Caco-2 (cell line): ENCODE results near the gene PTCD1. TPM values are rescaled to one million over a fixed set of nuclear protein-coding genes. Genes with fewer than 3 reads are reported as not detected.

Experiments
- BruUV-seq: library from RNA; stranded (reverse); fragments of 400-500 nt; replicated peaks from 2 replicates; lab custom pipeline; 2021; lab: Mats Ljungman, UMichigan
- CTCF ChIA-PET: fragments of 300-600 bp; sonication (Branson Sonifier 250); formaldehyde crosslinking; loops from one replicate; lab custom pipeline; 2022; ENCODE audit warnings: antibody characterized with exemption; lab: Charles Lee
- POLR2A ChIA-PET: fragments of 300-600 bp; sonication (Branson Sonifier 250); formaldehyde crosslinking; loops from one replicate; lab custom pipeline; 2022; ENCODE audit warnings: antibody characterized with exemption; lab: Charles Lee
- DNase-seq, 2 experiments: peaks; one replicate each; pipeline versions ENCODE4 v3.0.0 to v3.0.0-alpha.2; 2020 to 2022
- H3K27me3 ChIP-seq: replicated peaks from 2 replicates; pipeline ENCODE4 v1.6.0; 2011; ENCODE audit warnings: low read length; ENCODE audit not compliant: control insufficient read depth, insufficient read depth
- H3K36me3 ChIP-seq: 2 replicates; pipeline ENCODE4 v1.5.1; 2011; ENCODE audit warnings: low read length; ENCODE audit not compliant: control insufficient read depth, insufficient read depth
- H3K4me1 ChIP-seq: fragments of 250-450 bp; sonication (Bioruptor Pico); 2 replicates; pipeline ENCODE4 v1.5.1; 2020; ENCODE audit warnings: mild to moderate bottlenecking
- H3K4me3 ChIP-seq: 2 replicates; pipeline ENCODE4 v1.5.1; 2011; ENCODE audit warnings: low read depth, mild to moderate bottlenecking, control low read depth, low read length
- H3K9me3 ChIP-seq: fragments of 250-450 bp; sonication (Bioruptor Pico); 2 replicates; pipeline ENCODE4 v1.5.1; 2020; ENCODE audit warnings: mild to moderate bottlenecking, moderate library complexity
- H3K27ac Mint-ChIP-seq: one replicate; pipeline ENCODE4 v1.8.0; 2022; ENCODE audit warnings: mixed read lengths; ENCODE audit not compliant: unreplicated experiment
- H3K27me3 Mint-ChIP-seq: one replicate; pipeline ENCODE4 v1.8.0; 2022; ENCODE audit warnings: mixed read lengths; ENCODE audit not compliant: insufficient read depth, unreplicated experiment
- H3K36me3 Mint-ChIP-seq: one replicate; pipeline ENCODE4 v1.8.0; 2022; ENCODE audit warnings: mild to moderate bottlenecking, mixed read lengths; ENCODE audit not compliant: insufficient read depth, unreplicated experiment
- H3K4me1 Mint-ChIP-seq: one replicate; pipeline ENCODE4 v1.8.0; 2022; ENCODE audit warnings: low read depth, mixed read lengths; ENCODE audit not compliant: unreplicated experiment
- H3K4me3 Mint-ChIP-seq: one replicate; pipeline ENCODE4 v1.8.0; 2022; ENCODE audit warnings: mild to moderate bottlenecking, moderate library complexity, mixed read lengths; ENCODE audit not compliant: unreplicated experiment
- H3K9me3 Mint-ChIP-seq: one replicate; pipeline ENCODE4 v1.8.0; 2022; ENCODE audit warnings: mixed read lengths; ENCODE audit not compliant: unreplicated experiment
- CTCF ChIP-seq, 2 experiments: fragments of 200-600 bp in 1 of 2; IDR thresholded peaks; 1 replicate in 1 of 2; 2 replicates in 1 of 2; pipeline versions ENCODE4 v1.5.1 to v1.8.0; 2011 to 2022; ENCODE audit warnings: antibody characterized with exemption in 1 of 2, control low read depth in 1 of 2, inconsistent platforms in 1 of 2, low read depth in 1 of 2, low read length in 1 of 2, mild to moderate bottlenecking in 1 of 2, moderate library complexity in 1 of 2; ENCODE audit not compliant: insufficient read depth in 1 of 2, severe bottlenecking in 1 of 2, unreplicated experiment in 1 of 2
- intact Hi-C: fragments of 100-400 bp; cut with micrococcal nuclease; formaldehyde crosslinking; loops from one replicate; pipeline ENCODE4 v1.10.0; 2022; ENCODE audit not compliant: unreplicated experiment
- total RNA-seq: library from RNA; stranded (reverse); gene quantifications from 2 replicates; pipeline ENCODE4 v1.2.3, GENCODE V29; 2022

Gene PTCD1
- total RNA-seq, 1 experiment from 2014 or later = 59.6 TPM

- POLR2A ChIA-PET = no interaction called here
- DNase-seq = no peak
- no TSS peak for BruUV-seq
- no peaks in the 10 kb centered on the region for H3K4me1 ChIP-seq
- H3K27me3 Mint-ChIP-seq = no peaks in the 10 kb centered on the region
- no peak for TF ChIP-seq CTCF (IDR thresholded peaks at IDR 0.05; ENCODE audit: insufficient read depth in 1 of 2, low read depth in 1 of 2, low read length in 1 of 2, severe bottlenecking in 1 of 2, unreplicated experiment in 1 of 2)
- no peak overlapping the region for H3K4me3 ChIP-seq
- no peaks in the 10 kb centered on the region for H3K27me3 ChIP-seq
- no peaks in the 10 kb centered on the region for H3K9me3 ChIP-seq
- no peaks in the 10 kb centered on the region for H3K9me3 Mint-ChIP-seq
- no peak overlapping the region for H3K4me3 Mint-ChIP-seq
- peaks cover 92% of the 10 kb centered on the region for H3K36me3 Mint-ChIP-seq
- peaks cover 12% of the 10 kb centered on the region for H3K4me1 Mint-ChIP-seq
- H3K36me3 ChIP-seq = peaks cover 14% of the 10 kb centered on the region
- CTCF ChIA-PET = no interaction called here
- H3K27ac Mint-ChIP-seq = no peak overlapping the region
- intact Hi-C loops = no loop called here
These were observed 13.9 kb upstream of the PTCD1 start for GRCh38 chr7:99452541-99452940.

- Histone ChIP-seq H3K27me3 (no peaks in the 10 kb centered on the region), H3K4me3 (no peak overlapping the region), H3K36me3 (peaks cover 14% of the 10 kb centered on the region), H3K4me1 (no peaks in the 10 kb centered on the region), H3K9me3 (no peaks in the 10 kb centered on the region)
- intact Hi-C loops = no loop called here
- ChIA-PET POLR2A (interaction anchor here (0.5 kb wide), 1 partner anchor 566 kb away, joined by 5 read pairs; no protein-coding TSS in a partner anchor), CTCF (no interaction called here)
- Mint-ChIP-seq H3K27me3 (no peaks in the 10 kb centered on the region), H3K36me3 (peaks cover 92% of the 10 kb centered on the region), H3K4me3 (no peak overlapping the region), H3K27ac (no peak overlapping the region), H3K9me3 (no peaks in the 10 kb centered on the region), H3K4me1 (peaks cover 12% of the 10 kb centered on the region)
- DNase-seq = no peak
- no peak for TF ChIP-seq CTCF (IDR thresholded peaks at IDR 0.05; ENCODE audit: insufficient read depth in 1 of 2, low read depth in 1 of 2, low read length in 1 of 2, severe bottlenecking in 1 of 2, unreplicated experiment in 1 of 2)
- no TSS peak for BruUV-seq
These were observed 13.3 kb upstream of the PTCD1 start for GRCh38 chr7:99451936-99452335.

- ChIA-PET POLR2A (interaction anchor here (0.6 kb wide), 1 partner anchor 15 kb away, joined by 6 read pairs; no protein-coding TSS in a partner anchor), CTCF (no interaction called here)
- TF ChIP-seq CTCF (IDR thresholded peaks at IDR 0.05; ENCODE audit: insufficient read depth in 1 of 2, low read depth in 1 of 2, low read length in 1 of 2, severe bottlenecking in 1 of 2, unreplicated experiment in 1 of 2) = no peak
- H3K4me3 Mint-ChIP-seq = no peak overlapping the region
- Histone ChIP-seq H3K36me3 (peaks cover 19% of the 10 kb centered on the region), H3K27me3 (no peaks in the 10 kb centered on the region), H3K4me1 (no peaks in the 10 kb centered on the region), H3K9me3 (no peaks in the 10 kb centered on the region), H3K4me3 (no peak overlapping the region)
- intact Hi-C loops = no loop called here
- H3K9me3 Mint-ChIP-seq = no peaks in the 10 kb centered on the region
- no TSS peak for BruUV-seq
- DNase-seq = no peak
- peaks cover 6% of the 10 kb centered on the region for H3K4me1 Mint-ChIP-seq
- peak overlapping the region; percentile 14 for H3K27ac Mint-ChIP-seq
- peaks cover 92% of the 10 kb centered on the region for H3K36me3 Mint-ChIP-seq
- no peaks in the 10 kb centered on the region for H3K27me3 Mint-ChIP-seq
These were observed 10.7 kb upstream of the PTCD1 start for GRCh38 chr7:99449326-99449725.
